IMR-90 (cell line): ENCODE measurements around the gene DUSP2. TPM values are rescaled to one million over a fixed set of nuclear protein-coding genes. Genes with fewer than 3 reads are reported as not detected.

ENCODE experiments used
- ATAC-seq: fragments of 200-7000 bp; cut with Tn5 transposase; 2 replicates; pipeline ENCODE4 v1.9.1; 2020; ENCODE audit warnings: low read depth, mild to moderate bottlenecking, moderate library complexity
- BruUV-seq: library from RNA; stranded (reverse); fragments of 400-500 nt; replicated peaks from 2 replicates; lab custom pipeline; 2021; lab: Mats Ljungman, UMichigan
- CTCF ChIA-PET: fragments of 300-600 bp; formaldehyde crosslinking; extraction: SDS; loops from one replicate; lab custom pipeline; 2021; ENCODE audit warnings: antibody characterized with exemption; lab: Yijun Ruan, JAX
- POLR2A ChIA-PET: fragments of 300-600 bp; sonication (Branson Sonifier 250); formaldehyde crosslinking; loops from one replicate; lab custom pipeline; 2022; ENCODE audit warnings: antibody characterized with exemption; ENCODE audit not compliant: unreplicated experiment; lab: Charles Lee
- DNase-seq: peaks from one replicate; pipeline ENCODE4 v3.0.0; 2013
- H2AFZ ChIP-seq: replicated peaks from 2 replicates; pipeline ENCODE3; 2013; ENCODE audit warnings: low read length, mild to moderate bottlenecking; ENCODE audit not compliant: poor library complexity
- H2AK5ac ChIP-seq: 2 replicates; pipeline ENCODE4 v1.6.1; 2013; ENCODE audit warnings: low read depth, low read length, inconsistent platforms
- H2AK9ac ChIP-seq: replicated peaks from 2 replicates; pipeline ENCODE3; 2013; ENCODE audit warnings: mild to moderate bottlenecking, low read depth, low read length, moderate library complexity; ENCODE audit not compliant: poor library complexity
- H2BK120ac ChIP-seq: 2 replicates; pipeline ENCODE4 v1.6.1; 2013; ENCODE audit warnings: low read depth, low read length, inconsistent platforms
- H2BK15ac ChIP-seq: 3 replicates; pipeline ENCODE4 v1.6.1; 2013; ENCODE audit warnings: low read depth, low read length, inconsistent platforms
- H2BK20ac ChIP-seq: 2 replicates; pipeline ENCODE4 v1.6.1; 2013; ENCODE audit warnings: low read depth, mild to moderate bottlenecking, inconsistent platforms, low read length, moderate library complexity
- H2BK5ac ChIP-seq: 2 replicates; pipeline ENCODE4 v1.6.1; 2013; ENCODE audit warnings: mild to moderate bottlenecking, low read depth, low read length, inconsistent platforms; ENCODE audit not compliant: poor library complexity, severe bottlenecking
- H3K14ac ChIP-seq: replicated peaks from 2 replicates; pipeline ENCODE4 v1.6.1; 2013; ENCODE audit warnings: low read depth, low read length, inconsistent platforms
- H3K18ac ChIP-seq: 2 replicates; pipeline ENCODE4 v1.6.1; 2013; ENCODE audit warnings: low read depth, low read length, control low read depth
- H3K23ac ChIP-seq: 2 replicates; pipeline ENCODE4 v1.6.1; 2013; ENCODE audit warnings: low read depth, low read length, inconsistent platforms
- H3K27ac ChIP-seq: 2 replicates; pipeline ENCODE4 v1.5.1; 2013; ENCODE audit warnings: mild to moderate bottlenecking, control low read depth, low read length; ENCODE audit not compliant: insufficient read depth
- H3K27me3 ChIP-seq: 2 replicates; pipeline ENCODE4 v1.6.1; 2013; ENCODE audit warnings: low read length; ENCODE audit not compliant: control insufficient read depth, insufficient read depth
- H3K36me3 ChIP-seq: 2 replicates; pipeline ENCODE4 v1.6.1; 2013; ENCODE audit warnings: low read length, mixed read lengths; ENCODE audit not compliant: control insufficient read depth, insufficient read depth
- H3K4ac ChIP-seq: 2 replicates; pipeline ENCODE4 v1.6.1; 2013; ENCODE audit warnings: low read depth, low read length, inconsistent platforms
- H3K4me1 ChIP-seq: 2 replicates; pipeline ENCODE4 v1.6.1; 2013; ENCODE audit warnings: low read length, mixed read lengths; ENCODE audit not compliant: control insufficient read depth, insufficient read depth
- H3K4me2 ChIP-seq: 2 replicates; pipeline ENCODE4 v1.6.1; 2013; ENCODE audit warnings: low read depth, mild to moderate bottlenecking, control low read depth, low read length, moderate library complexity
- H3K4me3 ChIP-seq: 2 replicates; pipeline ENCODE4 v1.5.1; 2013; ENCODE audit warnings: low read depth, mild to moderate bottlenecking, control low read depth, low read length, moderate library complexity; ENCODE audit not compliant: insufficient read depth
- H3K56ac ChIP-seq: 2 replicates; pipeline ENCODE4 v1.6.1; 2013; ENCODE audit warnings: low read length, inconsistent platforms; ENCODE audit not compliant: insufficient read depth; ENCODE audit errors: extremely low read depth
- H3K79me1 ChIP-seq, 2 experiments: 2 replicates each; pipeline ENCODE4 v1.6.1; 2013; ENCODE audit warnings: low read length in 2 of 2, inconsistent platforms in 1 of 2, low read depth in 1 of 2
- H3K9ac ChIP-seq: 2 replicates; pipeline ENCODE4 v1.6.1; 2013; ENCODE audit warnings: low read depth, low read length, control low read depth
- H3K9me1 ChIP-seq: 2 replicates; pipeline ENCODE4 v1.6.1; 2013; ENCODE audit warnings: low read length, inconsistent platforms; ENCODE audit not compliant: insufficient read depth
- H3K9me3 ChIP-seq: 2 replicates; pipeline ENCODE4 v1.6.1; 2013; ENCODE audit warnings: low read length; ENCODE audit not compliant: control insufficient read depth, insufficient read depth
- H4K20me1 ChIP-seq: 2 replicates; pipeline ENCODE4 v1.6.1; 2013; ENCODE audit warnings: low read length, inconsistent platforms; ENCODE audit not compliant: insufficient read depth
- H4K5ac ChIP-seq: 2 replicates; pipeline ENCODE4 v1.6.1; 2013; ENCODE audit warnings: mild to moderate bottlenecking, low read depth, low read length, control low read depth
- H4K8ac ChIP-seq, 2 experiments: 2 replicates each; pipeline ENCODE4 v1.6.1; 2013; ENCODE audit warnings: low read depth in 2 of 2, low read length in 2 of 2, control low read depth in 1 of 2, inconsistent platforms in 1 of 2
- H4K91ac ChIP-seq: 2 replicates; pipeline ENCODE4 v1.6.1; 2013; ENCODE audit warnings: low read depth, low read length, inconsistent platforms; ENCODE audit not compliant: insufficient read depth
- BHLHE40 ChIP-seq: fragments of 150-350 bp; IDR thresholded peaks from 2 replicates; pipeline ENCODE4 v1.6.1; 2016; ENCODE audit warnings: mild to moderate bottlenecking, low read depth, low read length
- MXI1 ChIP-seq: IDR thresholded peaks from 2 replicates; pipeline ENCODE4 v1.6.1; 2012; ENCODE audit warnings: low read depth, mild to moderate bottlenecking, low read length, moderate library complexity, borderline replicate concordance
- SMC3 ChIP-seq: fragments of 150-350 bp; IDR thresholded peaks from 2 replicates; pipeline ENCODE4 v1.6.1; 2016; ENCODE audit warnings: low read depth, mild to moderate bottlenecking, antibody characterized with exemption, low read length, moderate library complexity
- WGBS, 2 experiments: methylation state at CpG; one replicate each; pipeline versions ENCODE4 v1.1.5 to v1.1.7; 2013; ENCODE audit warnings: missing lambda C conversion rate in 2 of 2; ENCODE audit not compliant: insufficient read length in 1 of 2; ENCODE audit errors: extremely low coverage in 2 of 2; 5-methylcytosine and 5-hydroxymethylcytosine counted together
- dilution Hi-C: fragments of 300-500 bp; cut with HindIII; formaldehyde crosslinking; loops from one replicate; pipeline ENCODE4 v1.14.3; 2018; ENCODE audit warnings: low sequenced_read_pairs; ENCODE audit not compliant: unreplicated experiment
- in situ Hi-C: fragments of 300-500 bp; cut with MboI; formaldehyde crosslinking; loops from 3 replicates; pipeline ENCODE4 v1.14.3; 2019; ENCODE audit warnings: low sequenced_read_pairs, inconsistent platforms, mixed read lengths
- intact Hi-C: fragments of 100-400 bp; cut with micrococcal nuclease; formaldehyde crosslinking; loops from 2 replicates; pipeline ENCODE4 v1.10.0; 2022
- polyA plus RNA-seq, 3 experiments: library from polyadenylated mRNA; depleted of rRNA; stranded (reverse); fragments of >200 nt; gene quantifications; 2 replicates each; pipeline ENCODE4 v1.2.3, GENCODE V29; 2012; ENCODE audit warnings: low replicate concordance in 1 of 3
- total RNA-seq: library from RNA; depleted of rRNA; stranded (reverse); fragments of >200 nt; gene quantifications from 2 replicates; pipeline ENCODE4 v1.2.3, GENCODE V29; 2012

Gene DUSP2
- total and polyA plus RNA-seq, 2 of the 4 experiments (the other 2 are of a cell fraction), result 1.8 to 3.8 TPM

DNA sequence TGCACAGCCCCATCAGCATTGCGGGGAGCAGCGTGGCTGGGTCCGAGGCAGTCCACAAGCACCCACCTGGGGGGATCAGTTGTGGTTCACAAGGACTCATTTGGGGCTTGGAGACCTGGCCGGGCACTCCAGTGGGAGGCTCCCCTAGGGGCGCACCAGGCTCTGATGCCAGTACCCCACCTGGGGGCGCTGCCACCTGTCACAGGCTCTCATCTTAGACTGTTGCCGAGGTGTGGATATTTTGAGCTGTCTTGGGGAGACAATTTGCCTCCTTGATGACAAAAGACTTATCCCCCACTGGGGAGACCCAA is 31.9 kb downstream of the DUSP2 start:
- Histone ChIP-seq H4K20me1 (0 out of 2 replicates have a peak, but pooled peaks cover 2% of the 10 kb centered on the region), H2AFZ (no peak overlapping the region), H2BK20ac (no peak overlapping the region), H3K14ac (no peak overlapping the region), H3K36me3 (no peaks in the 10 kb centered on the region), H2BK15ac (no peak overlapping the region), H2BK5ac (no peak overlapping the region), H3K18ac (no peak overlapping the region), H3K4ac (no peak overlapping the region), H3K9ac (no peak overlapping the region), H3K4me1 (peaks cover 2% of the 10 kb centered on the region), H3K56ac (no peak overlapping the region), H2BK120ac (no peak overlapping the region), H3K27me3 (peaks cover 83% of the 10 kb centered on the region), H3K4me3 (no peak overlapping the region), H3K9me3 (no peaks in the 10 kb centered on the region; the same call in 1 of the 2 replicates), H3K9me1 (no peaks in the 10 kb centered on the region), H4K91ac (no peak overlapping the region), H4K5ac (no peak overlapping the region), H2AK5ac (no peak overlapping the region), H4K8ac (no peak overlapping the region), H3K27ac (no peak overlapping the region), H3K79me1 (no peaks in the 10 kb centered on the region), H3K23ac (no peak overlapping the region), H3K4me2 (no peak overlapping the region), H2AK9ac (no peak overlapping the region)
- WGBS, 2 experiments, result 93% methylated on average over 3 of the region's 7 CpGs; no CpG with 5 or more reads in 1 of the 2 experiments
- DNase-seq, result no peak
- no peak for TF ChIP-seq MXI1
- no peak for TF ChIP-seq SMC3
- no peak for TF ChIP-seq BHLHE40
- ChIA-PET CTCF (interaction anchor here (0.6 kb wide), 1 partner anchor 96 kb away, joined by 3 read pairs; the partner anchor contains the start of gene STARD7), POLR2A (no interaction called here)
- ATAC-seq, result no peak
- dilution Hi-C loops, result no loop called here
- intact Hi-C loops, result no loop called here
- in situ Hi-C loops, result loop anchor here (25.0 kb wide), 1 partner anchor 101 kb away; no protein-coding TSS in a partner anchor
- no TSS peak for BruUV-seq
